T-helper 9 cell (primary cell): ENCODE measurements around the gene ERC2.

ENCODE experiments used
- DNase-seq: peaks from one replicate; pipeline ENCODE4 v3.0.0-alpha.2; 2020

The ERC2 gene

DNA sequence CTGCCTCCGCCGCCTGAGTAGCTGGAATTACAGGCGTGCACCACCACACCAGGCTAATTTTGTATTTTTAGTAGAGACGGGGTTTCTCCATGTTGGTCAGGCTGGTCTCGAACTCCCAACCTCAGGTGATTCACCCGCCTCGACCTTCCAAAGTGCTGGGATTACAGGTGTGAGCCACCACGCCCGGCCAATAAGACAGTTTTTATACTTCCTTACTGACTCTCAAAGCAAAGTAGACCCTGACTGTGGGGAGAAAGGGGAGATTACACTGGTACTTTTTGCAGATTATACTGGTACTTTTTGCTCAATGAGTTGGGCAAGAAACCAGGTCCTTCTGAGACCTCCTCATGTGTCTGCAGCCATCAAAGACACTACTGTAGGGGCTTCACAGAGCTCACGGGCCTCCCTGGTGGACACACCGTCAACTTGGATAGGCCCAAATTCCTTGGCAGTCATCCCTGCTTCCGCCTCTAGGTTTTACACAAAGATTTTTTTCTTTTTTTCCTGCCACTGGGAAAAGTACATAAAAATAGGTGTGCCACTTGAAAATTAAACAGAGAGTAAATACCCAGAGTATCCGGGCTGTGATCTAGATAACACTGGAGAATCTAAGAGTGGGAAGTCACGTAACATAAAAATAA lies 837.9 kb downstream of the ERC2 start:
- DNase-seq, result no peak

DNA sequence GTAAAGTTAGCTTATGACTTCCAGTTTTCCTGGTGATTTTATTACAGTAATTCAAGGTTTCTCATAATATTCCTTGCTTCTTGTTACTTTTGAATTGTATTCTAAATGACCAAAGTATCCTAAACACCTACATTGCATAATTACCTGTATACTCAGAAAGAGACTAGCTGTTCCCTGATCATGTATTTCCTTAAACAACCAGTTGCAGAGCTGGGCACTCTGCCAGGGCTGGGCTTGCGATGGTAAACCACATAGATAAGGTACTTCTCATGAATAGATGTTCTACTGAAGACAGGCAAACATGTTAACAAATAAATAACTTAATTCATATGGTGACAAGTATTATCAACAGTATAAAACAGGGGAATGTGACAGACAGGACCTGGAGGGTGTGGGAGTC lies 838.8 kb downstream of the ERC2 start:
- DNase-seq, result no peak

GRCh38 chr3:55626279-55626665 lies 842.0 kb downstream of the ERC2 start:
- no peak for DNase-seq

GRCh38 chr3:55624238-55624637 lies 844.0 kb downstream of the ERC2 start:
- DNase-seq, result no peak

DNA sequence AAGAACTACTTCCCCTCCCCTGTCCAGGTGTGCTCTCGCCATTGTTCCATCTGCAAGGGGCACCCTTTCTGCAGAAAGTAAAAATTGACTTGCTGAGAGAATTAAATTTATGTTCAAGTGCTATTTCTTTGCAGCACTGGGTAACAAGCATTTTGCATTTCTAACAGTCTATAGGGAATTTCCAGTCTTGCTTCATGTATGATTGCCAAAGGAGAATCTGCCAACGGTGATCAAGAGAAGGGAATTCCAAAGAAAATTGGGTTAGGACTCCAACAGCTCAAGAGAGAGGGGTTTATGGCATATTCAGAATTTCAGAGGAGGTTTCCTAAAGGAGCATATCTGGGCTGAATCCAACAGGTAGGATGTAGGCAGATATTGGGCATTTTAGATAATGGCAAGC lies 844.5 kb downstream of the ERC2 start:
- no peak for DNase-seq

DNA sequence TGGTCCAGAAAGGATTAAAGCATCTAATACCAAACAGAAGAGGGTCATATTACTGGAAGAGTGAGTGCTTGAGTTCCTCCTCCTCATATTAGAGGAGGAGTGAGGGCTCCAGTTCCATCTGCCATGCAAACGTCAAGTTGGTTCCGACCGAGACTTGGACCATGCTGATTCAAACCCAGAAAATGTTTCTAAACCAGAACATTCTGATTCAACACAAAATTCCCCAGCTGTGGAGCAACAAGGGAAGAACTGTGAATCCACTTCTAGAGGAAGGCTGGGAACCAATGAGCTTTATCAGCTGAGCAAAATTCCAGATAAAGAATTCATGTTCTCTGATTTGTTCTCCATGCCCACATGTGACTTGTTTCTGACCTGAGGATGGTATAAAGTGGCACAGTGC lies 845.5 kb downstream of the ERC2 start:
- DNase-seq, result no peak

- no peak for DNase-seq
Measured at GRCh38 chr3:55622116-55622515, 846.2 kb downstream of the ERC2 start.

DNA sequence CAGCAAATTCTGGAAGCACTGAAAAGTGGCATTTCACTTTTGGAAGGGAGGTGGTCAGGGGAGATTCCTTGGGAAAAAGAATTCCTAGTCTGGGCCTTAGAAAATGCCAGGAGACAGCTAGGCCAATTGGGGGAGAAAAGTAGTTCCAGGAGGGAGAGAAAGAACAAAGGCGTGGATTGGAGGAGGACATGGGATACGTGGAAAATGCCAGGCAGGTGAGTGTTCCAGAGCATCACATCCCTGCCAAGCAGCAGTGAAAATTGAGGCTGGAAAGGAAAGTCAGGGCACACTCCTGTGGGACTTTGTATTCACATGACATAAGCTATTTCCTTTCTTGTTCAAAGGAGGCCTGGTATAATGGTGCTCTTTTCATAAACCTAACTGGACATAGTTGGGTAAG lies 846.6 kb downstream of the ERC2 start:
- no peak for DNase-seq

DNA sequence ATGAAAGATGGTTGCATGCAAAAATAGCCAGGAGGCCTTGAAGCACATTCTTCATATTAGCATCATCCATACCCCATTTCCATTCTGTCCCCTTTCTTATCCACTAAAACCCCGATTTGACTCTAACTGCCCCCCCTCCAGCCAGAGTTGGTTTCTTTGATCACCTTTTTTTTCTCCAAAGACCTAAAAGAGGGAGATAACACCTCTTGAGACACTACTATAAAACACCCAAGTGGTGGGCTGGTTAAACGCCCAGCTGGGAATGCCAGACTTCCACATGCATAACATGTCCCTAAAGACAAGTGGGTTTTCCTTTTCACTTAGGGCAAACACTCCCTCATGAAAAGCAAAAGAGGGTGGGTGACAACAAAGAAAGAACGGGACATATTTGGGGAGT lies 847.2 kb downstream of the ERC2 start:
- DNase-seq, result no peak

DNA sequence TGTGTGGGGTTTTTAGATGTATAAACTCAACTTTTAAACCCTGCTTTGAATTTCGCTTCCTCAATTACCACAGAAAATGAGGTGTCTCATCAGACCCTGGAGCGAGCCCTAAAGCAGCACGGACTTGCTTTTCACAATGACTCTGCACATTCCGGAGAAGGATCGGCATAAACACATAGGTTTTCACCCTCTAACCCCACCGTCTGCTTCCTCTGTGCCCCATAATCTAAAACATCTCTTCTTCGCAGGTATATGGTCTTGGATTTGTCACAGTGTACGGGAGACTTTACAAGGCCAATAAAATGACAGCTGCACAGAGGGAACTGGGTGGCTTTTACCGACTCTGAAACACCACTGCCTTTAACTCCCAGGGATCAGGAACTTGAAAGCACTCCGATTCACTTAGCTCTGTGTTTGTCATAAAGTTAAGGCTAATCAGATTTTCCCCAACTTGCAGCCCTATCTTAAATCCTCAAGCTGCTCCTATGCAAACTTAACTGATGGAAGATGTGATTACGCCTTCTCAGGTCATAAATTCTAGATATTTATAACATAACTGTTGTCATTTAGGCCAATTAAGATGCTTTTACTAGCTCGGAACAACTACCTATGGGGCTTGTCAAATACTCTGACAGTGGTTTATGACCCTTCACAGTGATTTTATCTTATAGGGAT lies 847.8 kb downstream of the ERC2 start:
- DNase-seq, result no peak

DNA sequence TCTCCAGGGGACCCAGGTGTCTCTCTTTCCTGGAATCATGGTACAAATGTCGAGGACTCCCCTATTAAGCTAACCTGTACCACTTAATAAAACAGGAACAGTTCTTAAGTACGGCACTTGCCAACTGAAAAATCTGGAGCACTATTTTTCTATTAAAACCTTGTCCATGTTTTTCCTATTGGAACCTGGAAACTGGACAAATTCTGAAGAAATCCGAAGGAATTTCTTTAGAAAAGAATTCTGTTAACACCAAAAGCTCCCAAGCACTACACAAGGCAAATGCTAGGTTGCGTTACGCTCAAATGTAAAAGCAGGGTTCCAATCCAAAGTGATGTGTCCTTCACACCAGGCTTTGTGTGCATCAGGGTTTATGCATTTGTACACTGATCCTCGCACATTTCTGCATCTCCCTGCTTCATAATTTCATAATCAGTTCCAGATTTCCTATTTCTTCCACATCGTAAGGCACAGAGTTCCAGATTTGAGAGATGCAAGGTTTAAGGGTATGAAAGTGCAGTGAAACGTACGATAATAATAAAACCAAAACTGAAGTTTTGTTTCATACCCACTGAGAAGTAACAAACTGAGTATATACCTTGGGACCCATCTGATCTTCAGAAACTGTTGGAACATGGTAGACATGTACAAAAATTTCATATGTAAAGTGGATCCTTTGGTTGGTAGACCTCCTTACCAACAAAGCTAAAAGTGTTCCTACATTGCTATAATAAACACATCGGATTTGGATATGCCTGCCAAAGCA lies 849.0 kb downstream of the ERC2 start:
- no peak for DNase-seq

DNA sequence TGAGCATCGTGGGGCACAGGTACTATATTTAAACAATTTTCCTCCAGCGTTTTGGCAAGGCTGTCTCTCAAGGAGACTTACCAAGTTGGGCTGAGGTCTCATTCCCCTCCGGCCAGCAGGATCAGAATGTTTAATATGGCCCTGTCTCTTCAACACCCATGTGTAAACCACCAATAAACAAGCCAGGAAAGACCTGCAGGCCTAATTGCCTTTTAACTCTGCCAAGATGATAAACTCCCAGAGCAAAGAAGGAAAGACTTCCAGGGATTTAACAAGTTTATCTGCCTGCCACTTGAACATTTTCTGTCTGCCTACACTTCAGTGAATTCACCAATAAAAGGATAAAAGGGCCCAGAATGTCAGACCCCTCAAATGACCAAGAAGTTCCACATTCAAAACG lies 850.9 kb downstream of the ERC2 start:
- no peak for DNase-seq

GRCh38 chr3:55616803-55617202 lies 851.5 kb downstream of the ERC2 start:
- DNase-seq, result no peak

GRCh38 chr3:55615694-55616295 lies 852.5 kb downstream of the ERC2 start:
- no peak for DNase-seq

GRCh38 chr3:55615039-55615693 lies 853.1 kb downstream of the ERC2 start:
- no peak for DNase-seq

GRCh38 chr3:55611121-55611520 lies 857.1 kb downstream of the ERC2 start:
- no peak for DNase-seq

- DNase-seq, result no peak
Measured at GRCh38 chr3:55609230-55609827, 858.9 kb downstream of the ERC2 start.

DNA sequence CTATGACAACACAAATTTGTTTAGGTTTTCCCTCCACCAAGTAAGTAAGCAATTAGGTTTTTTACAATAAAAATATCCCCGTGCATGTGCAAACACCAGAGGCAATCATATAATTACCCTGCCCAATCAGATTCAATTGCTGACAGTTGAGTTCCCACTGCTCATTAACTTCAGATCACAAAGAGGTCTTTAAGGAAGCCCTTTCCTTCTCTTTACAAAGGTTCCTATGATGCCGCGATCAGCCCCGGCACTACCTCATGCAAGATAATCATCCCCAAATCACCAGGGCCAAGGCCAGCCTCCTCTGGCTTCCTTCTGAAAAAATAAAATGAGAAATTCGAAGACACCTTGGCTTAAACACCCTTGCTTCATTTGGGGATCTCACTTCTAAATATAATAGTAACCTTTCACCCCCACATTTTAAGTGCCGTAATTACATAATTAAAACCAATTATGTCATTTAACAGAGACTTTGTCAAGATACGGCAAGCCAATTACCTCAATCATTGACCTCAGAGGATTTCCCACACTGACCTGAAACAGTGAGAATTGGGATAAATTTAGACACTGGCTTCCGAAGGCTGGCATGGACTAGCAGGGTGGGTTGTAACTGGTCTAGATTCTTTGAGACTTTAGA lies 859.8 kb downstream of the ERC2 start:
- no peak for DNase-seq

GRCh38 chr3:55607844-55608243 lies 860.4 kb downstream of the ERC2 start:
- no peak for DNase-seq

DNA sequence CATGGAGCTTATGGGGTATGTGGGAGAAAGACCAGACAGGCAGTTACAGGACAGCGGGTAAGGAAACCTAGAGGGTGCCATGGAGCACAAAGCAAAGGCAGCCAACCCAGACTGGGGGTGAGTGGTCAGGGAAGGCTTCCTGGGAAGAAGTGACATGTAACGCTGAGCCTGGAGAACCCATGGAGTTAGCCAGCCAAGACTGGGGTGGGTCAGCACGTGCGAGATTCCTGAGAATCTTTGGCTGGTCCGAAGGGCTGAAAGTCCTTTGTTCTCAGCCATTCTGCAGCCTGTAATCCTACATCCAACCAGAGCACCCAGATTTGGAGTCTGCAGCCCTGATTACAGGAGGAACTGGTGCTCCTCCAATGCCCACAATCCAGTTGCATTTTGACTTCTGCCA lies 861.1 kb downstream of the ERC2 start:
- DNase-seq, result no peak

DNA sequence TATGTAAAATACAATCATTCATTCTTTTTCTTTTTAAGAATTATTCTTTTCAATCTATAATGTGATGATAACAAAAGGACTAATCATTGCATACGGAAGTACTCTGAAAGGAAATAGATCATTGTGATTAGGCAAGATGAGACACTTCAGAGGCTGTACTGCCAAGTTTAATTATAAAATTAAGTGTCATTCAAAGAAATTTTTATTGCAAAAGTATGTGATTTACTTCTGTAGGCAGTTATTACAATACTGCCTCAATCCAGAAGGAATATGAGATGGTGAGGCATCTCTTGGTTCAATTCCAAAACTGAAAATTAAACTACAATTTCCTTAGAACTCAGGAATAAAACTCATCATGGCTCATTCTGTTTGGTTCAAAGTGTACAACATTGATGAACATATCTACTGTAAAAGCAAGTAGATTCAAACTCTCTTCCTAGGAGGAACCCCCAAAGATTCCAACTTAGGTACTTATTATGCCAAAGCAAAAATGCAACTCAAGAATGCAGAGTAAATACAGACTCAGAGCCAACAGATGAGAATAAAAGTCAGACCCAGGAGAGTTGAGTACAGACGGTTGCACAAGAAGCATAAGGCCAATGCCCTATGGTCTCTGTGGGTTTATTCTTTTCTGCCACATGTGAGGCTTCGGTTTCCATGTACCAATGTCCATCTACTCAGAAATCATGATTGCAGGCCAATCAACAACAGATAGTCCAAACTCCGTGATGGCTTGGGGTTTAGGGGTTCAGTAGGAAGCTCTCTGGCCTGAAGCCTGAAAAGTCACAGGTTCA lies 862.6 kb downstream of the ERC2 start:
- no peak for DNase-seq
